ENCODE results near the gene PHF20.
"Not testable (repeated sequence)": the region's sequence is repeated elsewhere in the genome, so short reads cannot be mapped to it uniquely, and the experiment has no call there.

The PHF20 gene

DNA sequence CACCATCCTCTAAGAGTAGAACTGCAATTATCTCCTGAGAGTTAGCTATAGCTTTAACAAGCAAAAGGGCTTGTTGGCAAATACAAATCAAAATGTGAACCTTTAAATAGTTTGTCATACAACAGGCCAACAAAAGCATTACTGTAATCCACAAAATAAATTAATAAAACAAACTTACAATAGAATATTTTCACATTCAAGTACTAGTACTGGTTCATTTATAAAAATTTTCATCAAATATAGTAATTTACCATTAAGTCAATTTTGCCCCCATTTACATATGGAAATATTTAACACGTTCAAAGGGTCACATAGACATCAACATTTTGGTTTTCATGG, 39.2 kb upstream of the PHF20 start:
- DNase-seq (ENCODE audit: low read depth in 1 of 2, low spot score in 1 of 2), result no peak
- no peak for TF ChIP-seq JUND (IDR thresholded peaks at IDR 0.05; ENCODE audit: low read depth)
- in situ Hi-C loops (cut with HindIII; ENCODE audit: low pct_unique_long_range_greater_than_20kb, low sequenced_read_pairs), result no loop called here

DNA sequence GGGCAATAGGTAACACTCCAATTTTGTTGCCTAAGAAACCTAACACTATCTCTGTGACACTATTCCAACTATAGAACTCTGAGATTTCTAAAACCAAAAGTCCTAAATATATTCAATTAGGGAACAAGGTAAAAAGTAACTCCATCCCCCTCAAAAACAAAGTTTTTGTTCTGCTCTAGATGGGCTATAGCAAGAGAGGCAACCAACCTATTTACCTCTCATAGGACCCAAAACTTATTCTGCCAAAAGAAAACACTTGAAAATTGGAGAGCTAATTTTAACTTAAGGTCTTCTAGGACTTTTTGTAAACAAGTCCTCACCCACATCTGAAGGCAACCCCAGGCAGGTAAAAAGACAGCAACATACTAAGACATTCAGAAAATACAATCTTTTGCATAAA, 37.4 kb upstream of the PHF20 start:
- DNase-seq (ENCODE audit: low read depth in 1 of 2, low spot score in 1 of 2), result no peak
- no peak for TF ChIP-seq JUND (IDR thresholded peaks at IDR 0.05; ENCODE audit: low read depth)
- in situ Hi-C loops (cut with HindIII; ENCODE audit: low pct_unique_long_range_greater_than_20kb, low sequenced_read_pairs), result no loop called here

- in situ Hi-C loops (cut with HindIII; ENCODE audit: low pct_unique_long_range_greater_than_20kb, low sequenced_read_pairs), result no loop called here
- TF ChIP-seq JUND (IDR thresholded peaks at IDR 0.05; ENCODE audit: low read depth), result no peak
Measured at GRCh38 chr20:35734777-35735649, 36.8 kb upstream of the PHF20 start.

GRCh38 chr20:35735826-35736470, 35.9 kb upstream of the PHF20 start:
- in situ Hi-C loops (cut with HindIII; ENCODE audit: low pct_unique_long_range_greater_than_20kb, low sequenced_read_pairs), result no loop called here
- no peak for DNase-seq (ENCODE audit: low read depth in 1 of 2, low spot score in 1 of 2)
- TF ChIP-seq JUND (IDR thresholded peaks at IDR 0.05; ENCODE audit: low read depth), result no peak

More at GRCh38 chr20:35734777-35735649, 36.8 kb upstream of the PHF20 start:
- no peak for DNase-seq (ENCODE audit: low read depth in 1 of 2, low spot score in 1 of 2)

DNA sequence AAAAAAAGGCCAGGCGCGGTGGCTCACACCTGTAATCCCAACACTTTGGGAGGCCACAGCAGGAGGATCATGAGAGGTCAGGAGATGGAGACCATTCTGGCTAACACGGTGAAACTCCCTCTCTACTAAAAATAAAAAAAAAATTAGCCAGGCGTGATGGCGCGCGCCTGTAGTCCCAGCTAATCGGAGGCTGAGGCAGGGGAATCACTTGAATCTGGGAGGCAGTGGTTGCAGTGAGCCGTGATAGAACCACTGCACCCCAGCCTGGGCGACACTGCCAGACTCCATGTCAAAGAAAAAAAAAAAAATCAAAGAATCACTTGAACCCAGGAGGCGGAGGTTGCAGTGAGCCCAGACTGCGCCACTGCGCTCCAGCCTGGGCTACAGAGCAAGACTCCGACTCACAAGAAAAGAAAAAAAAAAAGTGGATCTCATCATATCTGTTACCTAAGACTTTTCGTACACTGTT, 33.9 kb upstream of the PHF20 start:
- in situ Hi-C loops (cut with HindIII; ENCODE audit: low pct_unique_long_range_greater_than_20kb, low sequenced_read_pairs), result no loop called here
- no peak for TF ChIP-seq JUND (IDR thresholded peaks at IDR 0.05; ENCODE audit: low read depth)
- DNase-seq (ENCODE audit: low read depth in 1 of 2, low spot score in 1 of 2), result no peak

- no peak for TF ChIP-seq JUND (IDR thresholded peaks at IDR 0.05; ENCODE audit: low read depth)
- no peak for DNase-seq (ENCODE audit: low read depth in 1 of 2, low spot score in 1 of 2)
- in situ Hi-C loops (cut with HindIII; ENCODE audit: low pct_unique_long_range_greater_than_20kb, low sequenced_read_pairs), result no loop called here
Measured at GRCh38 chr20:35738410-35739179, 33.2 kb upstream of the PHF20 start.

DNA sequence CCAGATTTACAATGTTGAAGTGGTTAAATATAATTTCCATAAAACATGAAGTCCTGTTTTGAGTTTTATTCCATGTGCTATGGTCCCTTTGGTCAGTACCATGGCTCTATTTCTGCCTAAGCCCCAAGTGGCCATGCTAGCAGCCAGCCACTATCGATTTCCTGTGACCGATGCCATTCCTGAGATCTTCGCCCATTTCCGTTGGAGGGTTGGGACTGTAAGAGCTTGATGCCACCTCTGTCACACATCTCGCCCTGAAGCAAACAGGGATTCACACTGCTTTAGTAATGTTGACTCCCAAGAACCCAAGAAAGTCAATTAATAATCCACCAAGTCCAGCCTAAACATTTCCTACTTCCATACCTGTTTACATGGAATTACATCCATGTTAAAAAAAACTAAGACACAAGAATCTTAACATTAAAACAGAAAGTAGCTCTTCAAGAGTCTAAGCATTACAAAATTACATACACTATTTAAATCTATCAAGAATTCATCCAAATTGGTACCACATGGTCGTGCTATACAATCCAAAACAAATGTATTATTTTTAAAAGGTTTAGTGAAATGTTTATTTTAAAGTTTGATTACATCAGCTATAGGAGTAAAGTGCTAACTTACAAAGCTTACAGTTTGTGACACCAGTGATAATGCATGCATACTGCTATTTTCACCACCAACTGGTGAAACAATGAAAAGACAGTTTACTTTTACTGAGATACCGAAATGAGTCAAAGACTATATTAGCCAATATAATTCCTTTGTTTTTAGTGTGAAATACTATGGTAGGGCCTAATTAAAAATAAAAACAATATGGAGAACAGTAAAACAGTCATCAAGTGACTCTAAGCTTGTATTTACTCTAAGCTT, 32.3 kb upstream of the PHF20 start:
- TF ChIP-seq JUND (IDR thresholded peaks at IDR 0.05; ENCODE audit: low read depth), result no peak
- DNase-seq (ENCODE audit: low read depth in 1 of 2, low spot score in 1 of 2), result peak in 1 of 2 experiments; percentile 47
- in situ Hi-C loops (cut with HindIII; ENCODE audit: low pct_unique_long_range_greater_than_20kb, low sequenced_read_pairs), result no loop called here

GRCh38 chr20:35741892-35742740, 29.7 kb upstream of the PHF20 start, which contains the start of gene RBM39:
Gene RBM39, minus strand, starts transcription at chr20:35742260. Its CDS starts 1,386 bp downstream, at chr20:35740874.
- DNase-seq (ENCODE audit: low read depth in 1 of 2, low spot score in 1 of 2), result peak; percentile 88 to 100
- in situ Hi-C loops (cut with HindIII; ENCODE audit: low pct_unique_long_range_greater_than_20kb, low sequenced_read_pairs), result no loop called here
- TF ChIP-seq JUND (IDR thresholded peaks at IDR 0.05; ENCODE audit: low read depth), result 0 out of 2 replicates have a peak, but pooled peaks have one; percentile 15

GRCh38 chr20:35742741-35743523, 28.9 kb upstream of the PHF20 start:
- in situ Hi-C loops (cut with HindIII; ENCODE audit: low pct_unique_long_range_greater_than_20kb, low sequenced_read_pairs), result no loop called here
- no peak for DNase-seq (ENCODE audit: low read depth in 1 of 2, low spot score in 1 of 2)
- TF ChIP-seq JUND (IDR thresholded peaks at IDR 0.05; ENCODE audit: low read depth), result no peak

DNA sequence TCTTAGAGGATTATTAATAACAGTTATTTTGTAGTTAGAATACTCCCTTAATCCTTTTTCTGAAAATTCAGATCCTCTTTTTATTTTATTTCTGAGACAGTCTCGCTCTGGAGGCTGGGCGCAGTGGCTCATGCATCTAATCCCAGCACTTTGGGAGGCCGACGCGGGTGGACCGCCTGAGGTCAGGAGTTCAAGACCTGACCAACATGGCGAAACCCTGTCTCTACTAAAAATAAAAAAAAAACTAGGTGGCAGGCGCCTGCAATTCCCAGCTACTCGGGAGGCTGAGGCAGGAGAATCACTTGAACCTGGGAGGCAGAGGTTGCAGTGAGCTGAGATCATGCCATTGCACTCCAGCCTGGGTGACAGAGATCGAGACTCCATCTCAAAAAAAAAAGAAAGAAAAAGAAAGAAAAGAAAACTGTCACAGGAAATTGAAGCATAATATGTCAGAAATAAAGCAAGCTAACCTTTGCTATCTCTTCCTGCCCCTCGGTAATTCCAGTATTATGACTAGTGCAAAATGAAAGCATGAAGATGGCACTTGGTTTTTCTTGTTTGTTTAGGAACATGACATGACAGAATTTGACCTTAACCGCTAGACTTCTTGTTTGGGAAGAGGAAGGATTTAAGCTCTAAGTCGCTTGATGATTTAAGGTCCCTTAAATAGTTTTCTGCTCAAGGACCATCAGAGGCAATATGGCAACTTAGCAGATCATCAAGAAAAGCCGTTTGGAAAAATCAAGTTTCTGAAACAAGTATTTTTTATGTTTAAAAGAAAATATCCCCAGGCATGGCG, 27.9 kb upstream of the PHF20 start:
- DNase-seq (ENCODE audit: low read depth in 1 of 2, low spot score in 1 of 2), result peak in 1 of 2 experiments; percentile 42
- TF ChIP-seq JUND (IDR thresholded peaks at IDR 0.05; ENCODE audit: low read depth), result no peak
- in situ Hi-C loops (cut with HindIII; ENCODE audit: low pct_unique_long_range_greater_than_20kb, low sequenced_read_pairs), result no loop called here

DNA sequence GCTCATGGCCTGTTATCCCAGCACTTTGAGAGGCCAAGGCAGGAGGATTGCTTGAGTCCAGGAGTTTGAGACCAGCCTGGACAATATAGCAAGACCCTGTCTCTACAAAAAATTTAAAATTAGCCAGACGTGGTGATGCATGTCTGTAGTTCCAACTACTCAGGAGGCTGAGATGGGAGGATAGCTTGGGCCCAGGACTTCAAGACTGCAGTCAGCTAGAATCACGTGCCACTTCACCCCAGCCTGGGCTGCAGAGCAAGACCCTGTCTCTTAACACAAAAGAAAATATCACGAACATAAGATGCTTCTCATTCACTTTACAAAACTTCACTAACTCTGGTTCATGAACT, 27.3 kb upstream of the PHF20 start:
- in situ Hi-C loops (cut with HindIII; ENCODE audit: low pct_unique_long_range_greater_than_20kb, low sequenced_read_pairs); DNase-seq (ENCODE audit: low read depth in 1 of 2, low spot score in 1 of 2): not testable (repeated sequence)
